CD4-positive, alpha-beta T cell treated with Interleukin-21 for 1 hour (primary cell): Measurements from ENCODE around the gene RSL1D1.

ENCODE experiments used
- DNase-seq: peaks from one replicate; pipeline ENCODE4 v3.0.0-alpha.2; 2020

Gene RSL1D1

GRCh38 chr16:11851294-11852091 is at the start of gene RSL1D1:
TSS of gene RSL1D1 (minus strand) at chr16:11851542. CDS start at chr16:11851512, 30 bp downstream.
- peak; percentile 96 for DNase-seq

DNA sequence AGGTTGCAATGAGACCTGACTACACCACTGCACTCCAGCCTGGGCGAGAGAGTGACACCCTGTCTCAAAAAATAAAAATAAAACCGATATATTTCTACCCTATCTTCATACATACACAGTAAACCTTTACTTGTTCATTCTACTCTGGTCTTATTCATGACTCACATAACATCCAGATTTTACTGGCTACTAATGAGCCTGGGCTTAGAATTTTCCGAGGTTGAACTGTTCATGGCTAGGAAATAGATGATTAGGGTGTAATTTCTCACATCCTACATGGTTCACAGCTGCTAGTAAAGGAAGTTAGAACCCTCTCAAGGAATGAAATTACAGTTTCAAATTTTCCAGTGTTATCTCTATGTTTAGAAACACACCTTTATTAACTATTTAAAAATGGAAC is 49.7 kb upstream of the RSL1D1 start:
- no peak for DNase-seq

DNA sequence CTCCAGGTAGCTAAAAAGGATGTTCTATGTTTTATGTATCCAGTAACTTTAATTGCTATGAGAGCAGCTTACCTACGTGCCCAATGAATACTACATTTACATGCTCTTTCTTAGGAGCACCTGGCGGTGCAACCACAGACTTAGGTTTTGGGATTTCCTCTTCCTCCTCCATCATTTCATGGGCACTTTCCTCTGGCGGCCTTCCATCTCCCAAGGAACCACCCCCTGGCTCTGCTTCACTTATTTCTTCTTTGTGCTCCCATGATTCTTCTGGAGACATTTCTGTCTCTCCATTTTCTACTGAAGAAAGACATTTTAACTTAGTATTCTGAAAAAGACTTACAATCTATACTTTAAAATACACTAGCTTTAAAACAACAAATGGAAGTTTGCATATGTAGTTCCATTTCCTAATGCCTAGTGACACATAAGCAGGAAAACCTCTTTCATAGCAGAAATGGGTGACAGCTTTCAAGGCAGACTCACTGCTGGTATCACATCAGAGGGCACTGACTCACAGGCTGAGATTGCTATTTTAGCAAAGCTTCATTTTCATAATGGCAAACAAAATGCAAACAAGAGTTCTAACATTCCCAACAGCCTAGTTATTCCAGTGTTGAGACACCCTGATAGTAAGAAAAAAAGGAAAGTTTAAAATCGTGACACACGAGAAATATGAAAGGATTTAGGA is 45.3 kb upstream of the RSL1D1 start:
- DNase-seq = no peak

DNA sequence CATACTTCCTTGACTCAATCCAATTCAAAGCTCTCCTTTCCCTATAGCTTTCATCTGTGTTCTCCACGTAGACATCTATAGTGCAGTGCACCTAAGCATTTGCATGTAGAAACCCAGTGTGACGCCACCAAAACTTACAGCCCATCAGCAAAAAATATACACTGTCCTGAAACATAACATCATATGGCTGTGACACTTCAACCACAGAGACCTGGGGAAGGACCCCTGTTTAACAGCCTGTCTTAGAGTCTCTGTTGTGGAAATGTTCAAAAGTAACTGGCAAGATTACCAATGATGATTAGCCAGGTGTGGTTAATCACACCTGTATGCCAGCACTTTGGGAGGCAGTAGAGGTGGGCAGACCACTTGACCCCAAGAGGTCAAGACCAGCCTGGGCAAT is 42.2 kb upstream of the RSL1D1 start:
- no peak for DNase-seq

DNA sequence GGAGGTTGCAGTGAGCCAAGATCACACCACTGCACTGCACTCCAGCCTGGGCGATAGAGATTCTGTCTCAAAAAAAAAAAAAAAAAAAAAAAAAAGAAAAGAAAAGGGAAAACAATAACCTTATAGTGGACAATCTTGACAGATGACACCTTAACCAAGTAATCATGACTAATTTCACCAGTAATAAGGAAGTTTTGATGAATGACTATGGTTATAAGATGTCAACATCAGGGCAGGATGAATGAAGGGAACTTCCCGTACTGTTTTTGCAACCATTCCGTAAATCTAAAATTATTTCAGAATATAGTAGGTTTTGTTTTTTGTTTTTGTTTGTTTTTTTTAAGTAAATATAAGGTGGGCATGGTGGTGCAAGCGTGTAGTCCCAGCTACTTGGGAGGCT is 41.4 kb upstream of the RSL1D1 start:
- DNase-seq = no peak

DNA sequence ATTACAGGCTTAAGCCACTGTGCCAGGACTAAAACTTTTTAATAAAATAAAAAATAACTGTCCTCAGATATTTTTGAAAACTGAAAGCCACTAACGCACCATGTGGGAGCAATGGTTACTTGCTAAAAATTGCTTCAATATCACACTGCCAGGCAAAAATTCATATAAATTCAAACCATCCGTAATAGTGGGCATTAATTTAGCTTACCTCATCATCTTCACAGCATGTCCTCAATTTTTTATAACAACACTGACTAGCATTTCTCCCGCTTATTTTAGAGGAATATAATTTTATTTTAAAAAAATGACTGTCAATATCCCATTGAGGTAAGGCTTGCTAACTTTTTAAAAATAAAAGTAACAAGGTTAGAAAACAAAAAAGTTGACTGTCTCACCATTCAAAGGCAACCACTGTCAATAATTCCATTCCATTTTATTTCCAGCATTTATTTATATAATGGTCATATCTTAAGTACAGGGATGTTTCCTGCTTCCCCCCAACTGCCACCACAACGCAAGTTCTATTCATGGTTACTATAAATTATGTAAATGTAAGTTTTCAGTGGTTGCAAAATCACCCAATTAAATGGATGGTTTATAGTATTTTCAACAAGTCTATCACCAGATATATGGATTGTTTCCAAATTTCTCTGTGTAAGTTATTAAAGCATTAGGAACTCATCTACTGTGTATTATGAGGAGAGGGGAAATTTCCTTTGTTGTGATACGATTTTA is 39.1 kb upstream of the RSL1D1 start:
- no peak for DNase-seq

DNA sequence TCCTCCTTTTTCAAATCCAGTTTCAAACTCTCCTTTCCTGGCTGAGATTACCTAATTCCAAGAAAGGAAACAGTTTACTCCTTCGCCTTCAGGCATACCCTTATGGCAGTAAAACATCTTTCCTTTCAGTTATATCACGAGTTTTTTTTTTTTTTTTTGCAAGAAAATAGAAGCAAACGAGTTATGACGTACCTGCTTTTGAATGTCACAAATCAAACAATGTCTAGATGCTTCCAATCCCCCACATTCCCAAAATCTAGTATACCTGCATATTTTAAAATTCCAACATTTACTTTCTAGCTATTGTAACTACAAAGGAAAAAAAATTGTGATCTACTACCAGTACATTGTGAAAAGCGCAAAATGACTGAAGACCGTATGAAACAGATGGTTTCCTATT is 35.5 kb upstream of the RSL1D1 start:
- DNase-seq = no peak

DNA sequence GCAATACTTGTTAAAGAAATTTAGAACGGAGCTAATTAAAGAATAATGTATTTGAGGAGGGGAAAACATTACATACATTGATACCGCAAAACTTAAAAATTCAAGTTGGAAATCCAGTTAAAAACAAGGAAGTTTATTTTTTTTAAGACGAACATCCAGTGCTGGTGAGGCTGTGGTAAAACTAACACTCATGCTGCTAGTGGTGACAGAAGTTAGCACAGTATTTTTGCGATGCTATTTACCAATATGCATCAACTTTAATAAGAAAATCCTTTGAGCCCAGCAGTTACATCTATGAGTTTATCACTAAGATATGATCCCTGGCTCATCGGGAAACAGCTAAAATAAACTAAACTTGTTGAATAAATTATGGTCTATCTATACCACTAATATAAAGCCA is 32.7 kb upstream of the RSL1D1 start:
- no peak for DNase-seq

DNA sequence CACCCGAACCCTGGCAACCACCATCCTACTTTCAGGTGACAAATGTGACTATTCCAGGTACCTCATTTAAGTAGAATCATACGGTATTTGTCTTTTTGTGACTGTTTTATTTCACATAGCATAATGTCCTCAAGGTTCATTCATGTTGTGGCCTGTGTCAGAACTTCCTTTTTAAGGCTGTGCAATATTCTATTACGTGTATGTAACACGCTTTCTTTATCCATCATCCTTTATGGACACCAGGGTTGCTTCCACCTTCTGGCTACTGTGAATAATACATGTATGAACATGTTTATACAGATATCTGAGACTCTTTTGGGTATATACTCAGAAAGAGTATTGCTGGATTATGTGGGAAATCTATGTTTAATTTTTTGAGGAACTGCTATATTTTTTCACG is 28.7 kb upstream of the RSL1D1 start:
- no peak for DNase-seq

- no peak for DNase-seq
Observed at GRCh38 chr16:11877374-11877773, 26.0 kb upstream of the RSL1D1 start.

DNA sequence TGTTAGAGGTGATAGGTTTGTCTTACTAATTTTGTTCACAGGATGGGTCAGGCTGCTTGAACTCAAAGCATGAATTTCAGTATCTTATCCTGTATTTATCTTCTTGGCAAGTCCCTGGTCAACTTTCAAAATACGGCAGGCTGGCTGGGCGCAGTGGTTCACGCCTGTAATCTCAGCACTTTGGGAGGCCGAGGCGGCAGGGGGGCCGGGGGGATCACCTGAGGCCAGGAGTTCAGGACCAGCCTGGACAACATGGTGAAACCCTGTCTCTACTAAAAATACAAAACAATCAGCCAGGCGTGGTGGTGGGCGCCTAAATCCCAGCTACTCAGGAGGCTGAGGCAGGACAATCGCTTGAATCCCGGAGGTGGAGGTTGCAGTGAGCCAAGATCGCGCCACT is 25.0 kb upstream of the RSL1D1 start:
- no peak for DNase-seq

DNA sequence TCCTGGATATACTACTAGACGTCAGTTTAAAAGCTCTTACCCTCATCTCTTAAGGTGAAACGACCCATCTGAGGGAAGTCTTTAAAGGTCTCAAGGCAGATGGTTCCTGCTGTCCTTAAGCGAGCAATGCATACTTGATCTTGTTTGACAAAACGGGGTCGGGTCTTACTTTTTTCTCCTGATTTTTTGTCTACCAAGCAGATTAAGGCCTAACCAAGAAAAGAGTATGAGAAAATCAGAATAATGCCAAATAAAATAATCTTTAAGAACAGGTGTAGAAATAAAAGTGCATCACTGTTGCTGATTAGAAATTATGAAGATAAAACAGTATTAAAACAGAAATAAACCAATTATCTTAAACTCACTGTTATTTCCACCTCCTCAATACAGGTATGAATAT is 24.4 kb upstream of the RSL1D1 start:
- DNase-seq = no peak

- no peak for DNase-seq
Observed at GRCh38 chr16:11871193-11871592, 19.9 kb upstream of the RSL1D1 start.

GRCh38 chr16:11870399-11870798 is 19.1 kb upstream of the RSL1D1 start:
- DNase-seq = no peak

GRCh38 chr16:11869353-11870228 is 18.2 kb upstream of the RSL1D1 start:
- DNase-seq = no peak

GRCh38 chr16:11868412-11868980 is 17.2 kb upstream of the RSL1D1 start:
- no peak for DNase-seq

GRCh38 chr16:11862489-11862888 is 11.1 kb upstream of the RSL1D1 start:
- no peak for DNase-seq

GRCh38 chr16:11857161-11857560 is 5.8 kb upstream of the RSL1D1 start:
- no peak for DNase-seq

- no peak for DNase-seq
Observed at GRCh38 chr16:11852092-11852809, 909 bp upstream of the RSL1D1 start.

DNA sequence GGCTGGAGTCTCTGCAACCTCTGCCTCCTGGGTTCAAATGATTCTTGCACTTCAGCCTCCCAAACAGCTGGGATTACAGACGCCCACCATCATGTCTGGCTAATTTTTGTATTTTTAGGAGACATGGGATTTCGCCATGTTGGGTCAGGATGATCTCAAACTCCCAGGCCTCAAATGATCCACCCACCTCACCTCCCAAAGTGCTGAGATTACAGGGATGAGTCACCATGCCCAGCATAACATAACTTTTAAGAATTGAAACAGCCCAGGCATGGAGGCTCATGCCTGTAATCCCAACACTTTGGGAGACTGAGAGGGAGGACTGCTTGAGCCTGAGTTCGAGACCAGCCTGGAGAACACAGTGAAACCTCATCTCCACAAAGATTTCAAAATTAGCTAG is 2.5 kb downstream of the RSL1D1 start:
- no peak for DNase-seq

DNA sequence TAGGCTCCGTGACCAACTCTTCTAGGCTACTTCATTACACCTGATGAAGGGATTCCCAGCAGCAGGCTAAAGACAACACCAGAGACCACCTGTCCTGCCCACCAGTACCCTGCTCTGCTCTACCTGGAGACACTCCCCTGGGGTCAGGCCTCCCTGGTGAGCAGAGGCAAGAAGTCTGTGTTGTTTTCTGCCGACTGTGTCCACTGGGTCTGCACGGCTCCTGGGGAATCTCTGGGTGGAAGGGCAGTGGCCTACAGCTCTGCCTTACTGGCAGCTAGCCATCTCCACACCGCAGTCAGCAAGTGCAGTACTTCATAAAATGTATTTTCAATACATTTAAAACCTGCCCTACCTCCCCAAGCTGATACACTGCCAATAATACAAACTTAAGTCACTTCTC is 6.8 kb downstream of the RSL1D1 start:
- no peak for DNase-seq

- DNase-seq = no peak
Observed at GRCh38 chr16:11843861-11844260, 7.5 kb downstream of the RSL1D1 start.
